Measurements from ENCODE around the gene PRMT1. TPM values are rescaled to one million over a fixed set of nuclear protein-coding genes. Genes with fewer than 3 reads are reported as not detected.
"Not testable (repeated sequence)": the region's sequence is repeated elsewhere in the genome, so short reads cannot be mapped to it uniquely, and the experiment has no call there.

PRMT1 gene
- polyA plus RNA-seq, 3 donors: 205 to 221 (median 219) TPM

DNA sequence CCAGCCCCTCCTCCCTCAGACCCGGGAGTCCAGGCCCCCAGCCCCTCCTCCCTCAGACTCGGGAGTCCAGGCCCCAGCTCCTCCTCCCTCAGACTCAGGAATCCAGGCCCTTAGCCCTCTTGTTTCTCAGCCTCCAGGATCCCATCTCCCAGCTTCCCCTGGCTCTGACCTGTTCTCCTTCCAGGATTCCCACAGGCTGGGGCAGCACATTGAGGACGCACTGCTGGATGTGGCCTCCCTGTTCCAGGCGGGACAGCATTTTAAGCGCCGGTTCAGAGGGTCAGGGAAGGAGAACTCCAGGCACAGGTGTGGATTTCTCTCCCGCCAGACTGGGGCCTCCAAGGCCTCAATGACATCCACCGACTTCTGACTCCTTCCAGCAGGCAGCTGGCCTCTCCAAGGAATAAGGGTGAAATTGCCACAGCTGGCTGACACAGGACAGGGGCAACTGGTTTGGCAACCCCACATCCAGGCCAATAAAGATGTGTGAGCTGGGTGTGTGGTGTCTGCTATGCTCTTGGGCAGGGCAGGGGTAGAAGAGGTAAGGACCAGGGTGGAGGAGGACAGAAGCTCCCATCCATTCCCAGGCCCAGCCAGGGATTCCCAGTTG is 36.3 kb downstream of the PRMT1 start:
- no peak for DNase-seq (ENCODE audit: low read depth in 3 of 3, low spot score in 2 of 3)

GRCh38 chr19:49716154-49716553 is 39.1 kb downstream of the PRMT1 start:
- no peak for DNase-seq (ENCODE audit: low read depth in 3 of 3, low spot score in 2 of 3)

GRCh38 chr19:49718511-49718910 is 41.4 kb downstream of the PRMT1 start:
- no peak for DNase-seq (ENCODE audit: low read depth in 3 of 3, low spot score in 2 of 3)

DNA sequence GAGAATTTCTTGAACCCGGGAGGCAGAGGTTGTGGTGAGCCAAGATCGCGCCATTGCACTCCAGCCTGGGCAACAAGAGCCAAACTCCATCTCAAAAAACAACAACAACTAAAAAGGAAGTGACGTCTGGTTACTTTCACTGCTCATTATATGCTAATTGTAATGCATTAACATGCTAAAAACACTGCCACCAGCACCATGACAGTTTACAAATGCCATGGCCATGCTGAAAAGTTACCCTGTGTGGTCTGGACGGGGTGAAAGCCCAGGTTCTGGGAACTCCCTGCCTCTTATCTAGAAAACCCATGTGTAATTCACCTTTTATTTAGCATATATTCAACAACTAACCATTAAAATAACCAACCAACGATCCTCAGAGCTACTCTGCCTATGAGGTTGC is 41.9 kb downstream of the PRMT1 start:
- DNase-seq (ENCODE audit: low read depth in 3 of 3, low spot score in 2 of 3): no peak

- not testable (repeated sequence) for DNase-seq (ENCODE audit: low read depth in 3 of 3, low spot score in 2 of 3)
Observed at GRCh38 chr19:49719420-49719819, 42.3 kb downstream of the PRMT1 start.

DNA sequence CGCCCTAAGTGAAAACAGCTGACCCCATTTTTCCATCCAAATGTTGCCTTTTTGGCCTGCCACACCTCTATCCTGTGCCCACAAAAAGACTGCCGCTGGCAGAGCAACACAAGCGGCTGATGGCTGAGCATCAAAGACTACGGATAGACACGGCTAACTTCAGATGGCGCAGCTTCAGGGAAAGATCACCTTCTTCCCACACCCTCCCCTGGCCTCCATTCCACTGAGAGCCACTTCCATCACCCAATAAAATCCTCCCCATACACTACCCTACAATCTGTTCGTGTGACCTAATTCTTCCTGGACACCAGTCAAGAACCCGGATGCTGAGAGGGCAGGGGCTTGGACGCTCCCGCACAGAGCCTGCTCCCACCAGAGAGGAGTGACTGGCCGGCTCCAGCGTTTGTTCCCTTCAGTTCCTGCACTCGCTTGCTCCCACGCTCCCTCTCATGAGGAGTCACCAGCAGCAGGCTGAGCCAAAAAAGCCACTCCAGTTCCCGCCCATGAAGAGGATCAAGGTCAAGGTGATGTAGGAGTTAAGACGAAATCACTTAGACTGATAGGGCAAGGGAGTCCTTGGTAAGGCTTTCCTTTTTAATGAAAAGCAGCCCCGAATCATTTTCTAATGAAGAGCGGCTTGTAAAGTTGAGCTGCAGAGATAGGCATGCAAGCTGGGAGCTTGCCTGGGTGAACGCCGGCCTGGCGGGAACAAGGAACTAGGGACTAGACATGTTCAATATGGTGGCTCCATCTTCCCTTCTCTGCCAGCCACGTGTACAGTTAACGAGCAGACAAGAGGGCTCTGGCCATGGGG is 50.4 kb downstream of the PRMT1 start:
- DNase-seq (ENCODE audit: low read depth in 3 of 3, low spot score in 2 of 3): peak in 1 of 3 donors; percentile 12

- no peak for DNase-seq (ENCODE audit: low read depth in 3 of 3, low spot score in 2 of 3)
Observed at GRCh38 chr19:49730166-49730565, 53.1 kb downstream of the PRMT1 start.

Other genes with a start within 250 kb of the PRMT1 start
- gene SLC17A7, start 235.7 kb upstream of the PRMT1 start, polyA plus RNA-seq (ENCODE audit: insufficient read length in 3 of 3): under 1 TPM; 0.25 to 0.33 (median 0.31) TPM
- 10 to 100 TPM; 81.1 to 84.9 (median 84.7) TPM for gene PIH1D1, start 225.5 kb upstream of the PRMT1 start, polyA plus RNA-seq (ENCODE audit: insufficient read length in 3 of 3)
- gene ALDH16A1, start 224.0 kb upstream of the PRMT1 start, polyA plus RNA-seq (ENCODE audit: insufficient read length in 3 of 3): 10 to 100 TPM; 14.5 to 15.0 (median 14.8) TPM
- 1 to 10 TPM; 2.6 to 3.2 (median 2.7) TPM for gene FLT3LG, start 203.1 kb upstream of the PRMT1 start, polyA plus RNA-seq (ENCODE audit: insufficient read length in 3 of 3)
- 1,000 to 10,000 TPM; 2,089 to 2,580 (median 2,270) TPM for gene RPL13A, start 189.7 kb upstream of the PRMT1 start, polyA plus RNA-seq (ENCODE audit: insufficient read length in 3 of 3)
- 1,000 to 10,000 TPM; 2,847 to 3,056 (median 2,982) TPM for gene RPS11, start 180.8 kb upstream of the PRMT1 start, polyA plus RNA-seq (ENCODE audit: insufficient read length in 3 of 3)
- gene FCGRT, start 164.6 kb upstream of the PRMT1 start, polyA plus RNA-seq (ENCODE audit: insufficient read length in 3 of 3): 100 to 1,000 TPM; 219 to 252 (median 230) TPM
- 10 to 100 TPM; 10.0 to 10.9 (median 10.2) TPM for gene RCN3, start 149.3 kb upstream of the PRMT1 start, polyA plus RNA-seq (ENCODE audit: insufficient read length in 3 of 3)
- 10 to 100 TPM; 61.2 to 69.1 (median 64.3) TPM for gene NOSIP, start 96.7 kb upstream of the PRMT1 start, polyA plus RNA-seq (ENCODE audit: insufficient read length in 3 of 3)
- 1 to 10 TPM; 7.1 to 8.5 (median 7.1) TPM for gene PRRG2, start 96.0 kb upstream of the PRMT1 start, polyA plus RNA-seq (ENCODE audit: insufficient read length in 3 of 3)
- gene PRR12, start 86.1 kb upstream of the PRMT1 start, polyA plus RNA-seq (ENCODE audit: insufficient read length in 3 of 3): 10 to 100 TPM; 13.6 to 16.3 (median 15.1) TPM
- gene RRAS, start 37.1 kb upstream of the PRMT1 start, polyA plus RNA-seq (ENCODE audit: insufficient read length in 3 of 3): 10 to 100 TPM; 19.8 to 23.1 (median 21.3) TPM
- gene SCAF1, start 35.1 kb upstream of the PRMT1 start, polyA plus RNA-seq (ENCODE audit: insufficient read length in 3 of 3): 10 to 100 TPM; 24.3 to 31.6 (median 25.6) TPM
- 10 to 100 TPM; 37.6 to 41.5 (median 39.3) TPM for gene IRF3, start 11.4 kb upstream of the PRMT1 start, polyA plus RNA-seq (ENCODE audit: insufficient read length in 3 of 3)
- gene BCL2L12, start 11.3 kb upstream of the PRMT1 start, polyA plus RNA-seq (ENCODE audit: insufficient read length in 3 of 3): 10 to 100 TPM; 16.4 to 21.9 (median 19.4) TPM
- under 1 TPM; 0.64 to 0.67 (median 0.64) TPM for gene ADM5, start 12.3 kb downstream of the PRMT1 start, polyA plus RNA-seq (ENCODE audit: insufficient read length in 3 of 3)
- 10 to 100 TPM in 1 of 3 donors, 1 to 10 TPM in 2; 8.0 to 10.9 (median 9.0) TPM for gene CPT1C, start 13.8 kb downstream of the PRMT1 start, polyA plus RNA-seq (ENCODE audit: insufficient read length in 3 of 3)
- gene TSKS, start 86.0 kb downstream of the PRMT1 start, polyA plus RNA-seq (ENCODE audit: insufficient read length in 3 of 3): under 1 TPM in 2 of 3 donors, not detected in 1; 0.10 to 0.15 TPM
- gene AP2A1, start 89.7 kb downstream of the PRMT1 start, polyA plus RNA-seq (ENCODE audit: insufficient read length in 3 of 3): 10 to 100 TPM; 40.8 to 48.0 (median 43.7) TPM
- gene FUZ, start 136.0 kb downstream of the PRMT1 start, polyA plus RNA-seq (ENCODE audit: insufficient read length in 3 of 3): 10 to 100 TPM; 29.3 to 37.1 (median 37.0) TPM
- gene MED25, start 141.0 kb downstream of the PRMT1 start, polyA plus RNA-seq (ENCODE audit: insufficient read length in 3 of 3): 10 to 100 TPM; 55.8 to 65.6 (median 56.0) TPM
- 100 to 1,000 TPM; 239 to 280 (median 278) TPM for gene PTOV1, start 173.9 kb downstream of the PRMT1 start, polyA plus RNA-seq (ENCODE audit: insufficient read length in 3 of 3)
- gene PNKP, start 190.3 kb downstream of the PRMT1 start, polyA plus RNA-seq (ENCODE audit: insufficient read length in 3 of 3): 10 to 100 TPM; 33.4 to 43.9 (median 36.2) TPM
- 10 to 100 TPM; 22.8 to 29.3 (median 25.8) TPM for gene AKT1S1, start 200.1 kb downstream of the PRMT1 start, polyA plus RNA-seq (ENCODE audit: insufficient read length in 3 of 3)
- 10 to 100 TPM; 32.9 to 42.0 (median 37.2) TPM for gene TBC1D17, start 200.4 kb downstream of the PRMT1 start, polyA plus RNA-seq (ENCODE audit: insufficient read length in 3 of 3)
- gene IL4I1, start 219.6 kb downstream of the PRMT1 start, polyA plus RNA-seq (ENCODE audit: insufficient read length in 3 of 3): 1 to 10 TPM; 3.2 to 3.5 (median 3.2) TPM